ENCODE data around the gene GAL3ST3. TPM values are rescaled to one million over a fixed set of nuclear protein-coding genes. Genes with fewer than 3 reads are reported as not detected.

GAL3ST3 gene
- total and polyA plus RNA-seq, 2 donors (not counting 1 experiment from before 2014, with no cell fraction given) = not detected

DNA sequence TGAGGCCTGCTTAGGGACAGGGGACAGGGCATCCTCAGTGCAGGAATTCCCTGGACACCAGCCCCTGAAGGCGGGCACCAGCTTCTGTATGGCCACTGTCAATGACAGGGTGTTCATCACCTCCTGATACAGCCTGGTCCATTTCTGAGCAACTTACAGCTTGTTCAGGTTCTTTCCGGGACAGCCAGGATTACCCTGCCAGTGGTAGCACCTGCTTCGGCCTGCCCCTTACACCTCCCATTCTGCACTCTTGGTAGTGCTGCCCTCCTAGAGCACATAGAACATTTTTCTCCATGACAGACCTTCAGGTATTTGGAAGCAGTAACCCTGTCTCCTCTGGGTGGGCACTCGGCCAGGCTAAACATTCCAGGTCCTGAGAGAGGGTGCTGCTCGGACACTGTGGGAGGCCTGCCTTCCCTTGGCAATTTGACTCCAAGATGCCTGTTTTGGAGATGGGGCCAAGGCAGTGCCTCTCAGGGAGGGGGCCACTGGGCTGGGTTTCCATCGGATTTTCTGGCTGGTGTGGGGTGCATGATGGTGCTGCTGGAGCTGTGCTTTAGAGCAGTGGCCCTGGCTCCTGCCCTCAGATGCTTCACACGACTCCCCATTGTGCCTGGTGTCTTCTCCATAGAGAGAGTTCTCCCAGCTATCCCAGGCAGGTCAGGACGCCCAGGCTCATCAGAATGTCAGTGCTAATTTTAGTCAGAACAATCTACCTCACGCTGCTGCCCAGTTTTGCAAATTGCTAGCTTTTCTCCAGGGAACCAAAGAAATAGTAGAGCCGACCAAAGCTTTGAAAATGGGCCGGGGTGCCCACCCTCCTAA lies 1.2 kb downstream of the GAL3ST3 start:
- H3K9ac ChIP-seq (ENCODE audit: low read length) = no peak overlapping the region
- no peak overlapping the region for H3K27ac ChIP-seq (ENCODE audit: low read length in 2 of 2)
- ChIA-PET CTCF (interaction anchor here (0.6 to 5.2 kb wide), 3 partner anchors 19 to 138 kb away, joined by 3 to 34 read pairs (median 6); no protein-coding TSS in a partner anchor), POLR2A (no interaction called here)
- Mint-ChIP-seq H3K27me3 (peaks cover 12% of the 10 kb centered on the region), H3K4me3 (no peak overlapping the region), H3K4me1 (peaks cover 29% of the 10 kb centered on the region), H3K9me3 (ENCODE audit: insufficient read depth) (no peaks in the 10 kb centered on the region), H3K27ac (no peak overlapping the region)
- no peak for TF ChIP-seq EZH2 (IDR thresholded peaks at IDR 0.05; ENCODE audit: borderline replicate concordance, insufficient read depth, low read depth, low read length, poor library complexity, severe bottlenecking)
- TF ChIP-seq, protein P1, sequence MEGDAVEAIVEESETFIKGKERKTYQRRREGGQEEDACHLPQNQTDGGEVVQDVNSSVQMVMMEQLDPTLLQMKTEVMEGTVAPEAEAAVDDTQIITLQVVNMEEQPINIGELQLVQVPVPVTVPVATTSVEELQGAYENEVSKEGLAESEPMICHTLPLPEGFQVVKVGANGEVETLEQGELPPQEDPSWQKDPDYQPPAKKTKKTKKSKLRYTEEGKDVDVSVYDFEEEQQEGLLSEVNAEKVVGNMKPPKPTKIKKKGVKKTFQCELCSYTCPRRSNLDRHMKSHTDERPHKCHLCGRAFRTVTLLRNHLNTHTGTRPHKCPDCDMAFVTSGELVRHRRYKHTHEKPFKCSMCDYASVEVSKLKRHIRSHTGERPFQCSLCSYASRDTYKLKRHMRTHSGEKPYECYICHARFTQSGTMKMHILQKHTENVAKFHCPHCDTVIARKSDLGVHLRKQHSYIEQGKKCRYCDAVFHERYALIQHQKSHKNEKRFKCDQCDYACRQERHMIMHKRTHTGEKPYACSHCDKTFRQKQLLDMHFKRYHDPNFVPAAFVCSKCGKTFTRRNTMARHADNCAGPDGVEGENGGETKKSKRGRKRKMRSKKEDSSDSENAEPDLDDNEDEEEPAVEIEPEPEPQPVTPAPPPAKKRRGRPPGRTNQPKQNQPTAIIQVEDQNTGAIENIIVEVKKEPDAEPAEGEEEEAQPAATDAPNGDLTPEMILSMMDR (IDR thresholded peaks at IDR 0.05) = no peak
- H3K9me3 ChIP-seq (ENCODE audit: control extremely low read depth in 1 of 3, control insufficient read depth in 2 of 3, insufficient read depth in 1 of 3, low read length in 2 of 3) = no peaks in the 10 kb centered on the region
- peaks cover 0 to 35% (median 5%) of the 10 kb centered on the region in 4 experiments for H3K27me3 ChIP-seq (replicated peaks in 1 of 4; ENCODE audit: control extremely low read depth in 1 of 4, control insufficient read depth in 3 of 4, insufficient read depth in 4 of 4, low read length in 3 of 4)
- H3K79me2 ChIP-seq (ENCODE audit: control insufficient read depth, insufficient read depth, low read length) = peaks cover 34% of the 10 kb centered on the region
- DNase-seq (no peak), ATAC-seq (ENCODE audit: low read depth) (no peak)
- no peak overlapping the region for H3K4me2 ChIP-seq (replicated peaks; ENCODE audit: low read depth, low read length, poor library complexity, severe bottlenecking)
- 95% methylated on average over 11 of the region's 11 CpGs for WGBS (ENCODE audit: insufficient coverage)
- H3K36me3 ChIP-seq (replicated peaks in 1 of 2; ENCODE audit: control extremely low read depth in 1 of 2, control insufficient read depth in 1 of 2, extremely low read depth in 1 of 2, insufficient read depth in 2 of 2, low read length in 1 of 2) = no peaks in the 10 kb centered on the region
- intact Hi-C loops (cut with micrococcal nuclease) = no loop called here
- H4K20me1 ChIP-seq (ENCODE audit: control insufficient read depth, insufficient read depth, low read length, poor library complexity, severe bottlenecking) = peaks cover 2% of the 10 kb centered on the region
- peaks cover 18 to 27% of the 10 kb centered on the region in 2 donors for H3K4me1 ChIP-seq (ENCODE audit: control insufficient read depth in 2 of 2, insufficient read depth in 2 of 2, low read length in 2 of 2)
- H2AFZ ChIP-seq (ENCODE audit: insufficient read depth, low read depth, low read length, poor library complexity, severe bottlenecking) = no peak overlapping the region
- H3K4me3 ChIP-seq (ENCODE audit: control extremely low read depth in 1 of 5, extremely low read depth in 1 of 5, insufficient read depth in 1 of 5, low read depth in 2 of 5, low read length in 4 of 5) = no peak overlapping the region

DNA sequence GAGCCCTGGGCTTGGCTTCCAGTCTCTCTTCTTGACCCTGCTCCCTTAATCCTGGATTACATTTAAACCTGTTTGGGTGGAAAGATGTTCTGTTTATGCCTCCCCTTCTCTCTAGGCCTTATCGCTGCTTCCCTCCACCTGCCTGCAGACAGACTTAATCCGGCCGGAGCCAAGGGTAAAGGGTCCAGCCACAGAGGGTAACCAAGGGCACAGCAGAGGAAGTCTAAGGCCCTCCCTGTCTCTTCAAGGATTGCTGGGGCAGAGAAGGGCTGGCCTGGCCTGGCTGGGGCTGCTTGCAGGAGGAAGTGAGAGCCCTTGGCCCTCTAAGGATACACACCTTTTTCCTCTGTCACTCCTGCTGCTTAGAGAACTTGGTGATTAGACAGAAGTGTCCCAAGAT lies 2.1 kb downstream of the GAL3ST3 start:
- no peaks in the 10 kb centered on the region for H3K9me3 ChIP-seq (ENCODE audit: control extremely low read depth in 1 of 3, control insufficient read depth in 2 of 3, insufficient read depth in 1 of 3, low read length in 2 of 3)

More for the DNA sequence above, 2.1 kb downstream of the GAL3ST3 start:
- POLR2A ChIA-PET = interaction anchor here (0.6 kb wide), 1 partner anchor 216 kb away, joined by 3 read pairs; no protein-coding TSS in a partner anchor
- peaks cover 0 to 35% (median 5%) of the 10 kb centered on the region in 4 experiments for H3K27me3 ChIP-seq (replicated peaks in 1 of 4; ENCODE audit: control extremely low read depth in 1 of 4, control insufficient read depth in 3 of 4, insufficient read depth in 4 of 4, low read length in 3 of 4)
- H3K9me3 Mint-ChIP-seq (ENCODE audit: insufficient read depth) = no peaks in the 10 kb centered on the region
- no peak overlapping the region for H3K27ac Mint-ChIP-seq
- no peaks in the 10 kb centered on the region for H4K20me1 ChIP-seq (ENCODE audit: control insufficient read depth, insufficient read depth, low read length, poor library complexity, severe bottlenecking)
- H2AFZ ChIP-seq (ENCODE audit: insufficient read depth, low read depth, low read length, poor library complexity, severe bottlenecking) = no peak overlapping the region
- no peak for DNase-seq
- H3K36me3 ChIP-seq (replicated peaks in 1 of 2; ENCODE audit: control extremely low read depth in 1 of 2, control insufficient read depth in 1 of 2, extremely low read depth in 1 of 2, insufficient read depth in 2 of 2, low read length in 1 of 2) = no peaks in the 10 kb centered on the region
- CTCF ChIA-PET = interaction anchor here (1.3 to 5.2 kb wide), 3 partner anchors 20 to 87 kb away, joined by 6 to 34 read pairs (median 8); no protein-coding TSS in a partner anchor
- 87% methylated on average over 2 of the region's 3 CpGs for WGBS (ENCODE audit: insufficient coverage)
- H3K79me2 ChIP-seq (ENCODE audit: control insufficient read depth, insufficient read depth, low read length) = peaks cover 28% of the 10 kb centered on the region
- no peak overlapping the region for H3K4me2 ChIP-seq (replicated peaks; ENCODE audit: low read depth, low read length, poor library complexity, severe bottlenecking)
- peaks cover 12% of the 10 kb centered on the region for H3K27me3 Mint-ChIP-seq
- no peak overlapping the region for H3K27ac ChIP-seq (ENCODE audit: low read length in 2 of 2)
- TF ChIP-seq, protein P1 (IDR thresholded peaks at IDR 0.05) = no peak
- no peak for TF ChIP-seq EZH2 (IDR thresholded peaks at IDR 0.05; ENCODE audit: borderline replicate concordance, insufficient read depth, low read depth, low read length, poor library complexity, severe bottlenecking)
- intact Hi-C loops (cut with micrococcal nuclease) = no loop called here
- H3K4me3 Mint-ChIP-seq = no peak overlapping the region
- no peak for ATAC-seq (ENCODE audit: low read depth)
- H3K9ac ChIP-seq (ENCODE audit: low read length) = no peak overlapping the region
- H3K4me1 ChIP-seq (ENCODE audit: control insufficient read depth in 2 of 2, insufficient read depth in 2 of 2, low read length in 2 of 2) = peaks cover 17 to 25% of the 10 kb centered on the region in 2 donors
- no peak overlapping the region for H3K4me3 ChIP-seq (ENCODE audit: control extremely low read depth in 1 of 5, extremely low read depth in 1 of 5, insufficient read depth in 1 of 5, low read depth in 2 of 5, low read length in 4 of 5)
- peaks cover 23% of the 10 kb centered on the region for H3K4me1 Mint-ChIP-seq
